Stimulated activated CD8-positive, alpha-beta memory T cell treated with anti-CD3 and anti-CD28 coated beads, Interleukin-4, amount 100 ng/mL, for 24 hours (primary cell): ENCODE data around the gene GRIK4.
A peak's percentile ranks its signal among the peaks of the same experiment; 100 is the strongest.

Experiments used
- DNase-seq: peaks from one replicate; pipeline ENCODE4 v3.0.0-alpha.2; 2020; ENCODE audit warnings: low read depth

The GRIK4 gene

DNA sequence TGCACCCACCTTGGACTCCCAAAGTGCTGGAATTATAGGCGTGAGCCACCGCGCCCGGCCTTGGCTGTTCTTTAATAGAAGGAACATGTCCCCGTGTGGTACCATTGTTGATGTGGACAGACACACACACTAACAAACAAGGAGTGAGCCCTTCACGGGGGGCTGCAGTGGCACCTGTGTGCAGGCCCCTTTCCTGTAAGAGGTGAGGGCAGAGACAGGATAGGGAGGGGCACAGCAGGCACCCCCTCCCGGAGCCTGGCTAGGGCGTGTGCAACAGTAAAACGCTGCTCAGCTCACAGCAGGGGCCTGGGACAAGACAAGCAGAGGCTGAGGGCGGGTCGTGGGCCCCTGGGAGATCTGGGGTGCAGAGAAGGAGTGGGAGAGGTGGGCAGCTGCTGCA lies 37.8 kb downstream of the GRIK4 start:
- DNase-seq, result no peak

DNA sequence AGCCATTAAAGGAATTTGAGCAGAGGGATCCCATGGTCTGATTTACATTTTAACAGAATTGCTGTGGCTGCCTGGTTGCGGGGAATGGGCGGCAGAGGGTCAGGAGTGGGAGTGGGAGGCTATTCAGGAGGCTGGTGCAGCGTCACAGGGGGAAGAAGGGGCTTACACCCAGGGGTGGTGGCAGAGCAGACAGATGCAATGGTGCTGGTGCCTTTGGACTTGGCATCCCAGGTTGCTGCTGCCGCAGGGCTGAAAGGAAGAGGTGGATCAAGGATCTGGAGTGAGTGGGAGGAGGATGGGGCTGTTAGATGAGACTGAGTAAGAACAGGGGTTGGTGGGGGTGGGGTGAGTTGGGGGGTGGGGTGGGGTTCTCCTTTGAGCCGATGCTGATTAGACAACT lies 38.5 kb downstream of the GRIK4 start:
- no peak for DNase-seq

DNA sequence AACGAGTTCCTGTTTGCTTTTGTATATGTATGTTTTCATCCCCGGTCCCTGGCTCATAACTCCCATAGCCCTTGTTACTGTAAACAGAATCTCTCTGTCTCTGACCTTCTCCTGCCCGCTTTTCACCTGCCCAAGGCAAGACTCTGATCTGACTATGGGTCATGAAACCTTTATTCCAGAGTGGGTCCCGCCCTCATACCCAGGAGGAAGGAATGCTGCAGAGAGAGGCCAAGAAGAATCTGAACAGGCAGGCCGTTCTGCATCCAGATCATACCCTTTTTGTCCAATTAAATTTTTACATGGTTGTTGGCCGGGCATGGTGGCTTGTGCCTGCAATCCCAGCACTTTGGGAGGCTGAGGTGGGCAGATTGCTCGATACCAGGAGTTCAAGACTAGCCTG lies 39.6 kb downstream of the GRIK4 start:
- DNase-seq, result no peak

DNA sequence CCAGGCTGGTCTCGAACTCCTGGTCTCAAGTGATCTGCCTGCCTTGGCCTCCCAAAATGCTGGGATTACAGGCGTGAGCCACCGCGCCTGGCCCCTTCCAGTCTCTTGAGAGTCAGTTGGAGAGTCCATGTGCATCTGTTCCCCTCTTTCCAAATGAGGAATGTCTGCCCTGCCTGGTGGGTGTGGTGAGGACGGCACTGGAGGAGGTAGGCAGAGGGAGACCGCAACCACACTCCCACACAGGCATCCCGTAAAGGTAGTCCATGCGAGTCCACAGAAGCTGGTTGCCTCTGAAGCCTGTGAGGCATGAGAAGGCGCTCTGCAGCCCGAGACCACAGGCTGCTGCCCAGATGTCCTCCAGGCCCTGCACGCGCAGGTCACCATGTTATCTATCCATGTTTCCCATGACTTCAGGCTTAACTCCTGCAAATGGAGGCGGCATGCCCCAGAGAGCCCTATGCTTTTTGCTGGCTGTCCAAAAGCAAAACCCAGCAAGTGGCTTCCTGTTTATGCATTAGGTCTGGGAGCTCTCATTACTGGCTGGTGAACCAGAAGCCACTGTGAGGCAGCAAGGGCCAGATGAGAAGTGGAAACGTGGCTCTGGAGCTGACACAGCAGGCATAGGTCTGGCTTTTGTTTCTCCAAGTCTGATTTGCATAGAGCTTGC lies 43.4 kb downstream of the GRIK4 start:
- DNase-seq, result no peak

DNA sequence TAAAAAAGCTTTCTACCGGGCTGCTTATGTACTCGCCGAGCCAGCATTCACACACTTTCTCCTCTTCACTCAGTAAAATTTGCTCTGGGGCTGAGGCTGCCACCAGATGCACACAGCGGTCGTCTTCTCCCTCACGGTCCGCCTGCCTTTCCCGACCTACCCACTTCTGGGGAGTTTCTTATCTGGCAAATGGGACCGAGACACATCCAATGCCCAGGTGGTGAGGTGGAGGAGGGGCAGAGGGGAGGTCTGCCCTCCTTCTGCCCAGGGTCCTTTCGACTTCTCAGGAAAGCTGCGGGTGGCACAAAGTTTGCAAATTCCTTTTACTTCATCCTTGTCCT lies 43.9 kb downstream of the GRIK4 start:
- no peak for DNase-seq

DNA sequence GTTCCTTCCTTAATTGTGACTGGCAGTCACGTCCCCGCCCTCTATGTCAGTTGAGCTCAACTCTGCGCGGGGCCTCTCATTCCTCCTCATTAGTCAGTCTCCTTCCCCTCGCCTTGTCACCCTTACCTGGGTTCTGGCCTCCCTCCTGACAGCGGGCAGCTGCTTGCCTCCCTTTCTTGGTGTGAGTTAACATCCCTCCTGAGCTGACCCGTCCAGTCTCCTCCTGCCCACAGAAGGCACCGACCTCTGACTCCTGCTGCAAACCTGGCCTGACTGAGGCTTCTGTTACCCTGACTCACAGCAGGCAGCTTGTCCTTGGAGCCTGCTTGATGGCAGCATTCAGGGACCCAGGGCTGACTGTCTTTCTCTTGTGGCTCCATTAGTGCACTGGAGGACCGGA lies 45.2 kb downstream of the GRIK4 start:
- no peak for DNase-seq

DNA sequence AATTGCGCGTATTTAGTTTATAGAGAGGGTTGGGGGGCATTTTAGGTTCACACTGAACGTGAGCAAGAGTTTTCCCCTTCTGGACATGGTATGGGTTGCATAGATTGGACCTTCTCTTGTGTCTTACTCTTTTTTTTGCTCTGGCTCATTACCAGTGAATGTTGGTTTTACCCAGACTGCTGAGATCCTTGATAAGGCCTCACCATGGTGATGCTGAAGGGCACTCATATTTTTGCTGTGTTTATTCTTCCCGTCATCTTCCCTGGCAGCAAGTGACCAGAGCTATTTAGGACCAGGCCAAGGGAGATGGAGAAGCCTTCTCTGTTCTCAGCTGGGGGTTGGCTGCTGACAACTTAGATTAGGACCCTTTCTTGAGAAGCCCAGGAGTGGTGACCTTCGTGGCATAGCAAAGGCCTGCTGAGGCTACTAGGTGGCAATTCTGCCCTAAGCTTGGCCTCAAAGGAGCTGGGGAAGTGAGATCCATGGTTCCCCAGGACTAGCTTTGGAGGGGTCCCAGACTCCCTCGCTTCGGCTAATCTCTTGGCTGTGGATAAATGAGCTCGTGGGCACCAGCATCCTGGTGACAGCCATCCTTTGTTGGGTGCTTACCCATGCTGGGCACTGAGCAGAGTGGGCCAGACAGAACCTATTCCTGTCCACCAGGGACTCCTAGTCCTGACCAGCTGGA lies 47.3 kb downstream of the GRIK4 start:
- DNase-seq, result no peak

DNA sequence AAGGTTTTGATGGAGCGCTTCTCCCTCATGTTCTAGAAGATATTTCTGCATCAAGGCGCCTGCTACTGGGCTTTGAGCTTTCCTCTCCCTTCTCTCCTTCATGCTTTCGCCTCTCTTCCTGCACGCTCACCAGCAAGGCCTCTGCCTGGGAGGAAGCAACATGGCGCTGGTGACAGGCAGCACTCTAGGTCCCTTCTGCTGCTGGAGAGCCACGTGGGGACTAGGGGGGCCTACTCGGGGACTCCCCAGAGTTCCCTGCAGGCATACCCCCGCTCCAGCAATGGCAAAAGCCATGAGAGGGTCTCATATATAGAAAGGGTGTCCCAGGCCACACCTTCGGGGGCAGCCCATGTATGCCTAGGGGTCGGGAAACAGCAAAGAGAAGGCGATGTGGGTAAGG lies 49.7 kb downstream of the GRIK4 start:
- no peak for DNase-seq

DNA sequence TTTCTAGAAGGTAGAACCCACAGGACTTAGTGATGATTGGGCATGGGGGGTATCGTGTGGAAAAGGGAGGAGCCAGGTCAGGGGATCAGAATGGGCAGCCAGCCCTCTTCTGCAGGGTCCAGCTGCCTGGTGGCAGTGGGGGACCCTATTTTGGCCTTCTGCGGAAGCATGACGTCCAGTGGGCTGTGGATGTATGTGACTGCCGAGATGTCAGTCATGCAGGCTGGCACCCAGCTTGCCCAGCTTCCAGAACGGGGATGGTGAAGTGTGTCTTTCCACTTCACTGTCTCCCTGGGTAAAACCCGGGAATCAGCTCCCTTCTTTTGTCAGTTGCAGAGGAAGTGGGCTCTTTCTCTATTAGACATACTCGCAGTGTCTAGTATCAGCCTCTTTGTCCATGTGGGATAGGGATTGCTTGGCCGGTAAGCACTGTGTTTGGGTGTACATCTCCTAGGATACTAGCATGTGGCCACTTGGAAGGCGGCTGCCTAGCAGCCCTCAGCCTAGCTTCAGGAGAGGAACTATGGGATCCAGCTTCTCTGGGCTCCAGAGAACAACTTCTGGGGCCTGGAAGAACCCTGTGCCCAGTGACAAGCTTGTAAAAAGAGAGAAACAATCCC lies 51.4 kb downstream of the GRIK4 start:
- DNase-seq, result no peak

DNA sequence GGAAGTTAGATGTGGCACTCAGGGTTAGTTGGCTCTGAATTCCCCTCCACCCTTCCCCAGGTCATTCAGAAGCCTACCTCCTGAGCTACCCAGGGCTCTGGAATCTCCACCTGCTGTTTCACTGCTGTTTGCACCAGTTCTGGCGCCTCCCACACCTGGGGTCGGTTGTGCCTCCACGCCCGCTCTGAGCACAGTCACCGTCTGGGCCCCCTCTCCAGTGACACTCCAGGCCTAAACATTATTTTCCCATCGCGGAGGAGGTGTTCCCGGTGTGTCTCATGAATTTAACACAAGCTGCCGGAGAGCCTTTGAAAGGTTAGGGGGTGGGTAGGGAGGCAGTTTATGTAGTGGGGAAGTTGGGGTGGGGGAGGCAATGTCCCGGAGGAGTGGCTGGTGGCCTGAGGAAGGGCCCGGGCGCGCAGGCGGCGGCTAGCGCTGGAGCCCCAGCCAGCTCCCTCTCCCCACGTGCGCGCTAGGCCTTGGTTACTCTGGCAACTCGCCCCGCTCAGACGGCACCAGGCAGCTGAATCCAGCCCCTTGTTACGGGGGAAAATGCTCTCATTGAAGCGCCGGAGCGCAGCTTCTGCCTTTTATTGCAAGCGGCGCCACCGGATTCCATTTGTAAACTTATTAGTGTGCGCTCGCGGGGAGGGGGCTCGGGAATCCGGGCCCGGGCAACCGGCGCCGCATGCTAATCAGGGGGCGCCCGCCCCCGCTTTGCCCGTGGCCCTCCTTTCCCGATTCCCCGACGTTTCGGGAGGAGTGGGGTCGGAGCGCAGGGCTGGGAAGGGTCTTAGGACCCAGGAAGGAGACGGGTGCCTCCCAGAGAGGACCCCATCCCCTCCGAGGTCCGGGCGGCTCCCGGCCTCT lies 52.4 kb downstream of the GRIK4 start:
- no peak for DNase-seq

DNA sequence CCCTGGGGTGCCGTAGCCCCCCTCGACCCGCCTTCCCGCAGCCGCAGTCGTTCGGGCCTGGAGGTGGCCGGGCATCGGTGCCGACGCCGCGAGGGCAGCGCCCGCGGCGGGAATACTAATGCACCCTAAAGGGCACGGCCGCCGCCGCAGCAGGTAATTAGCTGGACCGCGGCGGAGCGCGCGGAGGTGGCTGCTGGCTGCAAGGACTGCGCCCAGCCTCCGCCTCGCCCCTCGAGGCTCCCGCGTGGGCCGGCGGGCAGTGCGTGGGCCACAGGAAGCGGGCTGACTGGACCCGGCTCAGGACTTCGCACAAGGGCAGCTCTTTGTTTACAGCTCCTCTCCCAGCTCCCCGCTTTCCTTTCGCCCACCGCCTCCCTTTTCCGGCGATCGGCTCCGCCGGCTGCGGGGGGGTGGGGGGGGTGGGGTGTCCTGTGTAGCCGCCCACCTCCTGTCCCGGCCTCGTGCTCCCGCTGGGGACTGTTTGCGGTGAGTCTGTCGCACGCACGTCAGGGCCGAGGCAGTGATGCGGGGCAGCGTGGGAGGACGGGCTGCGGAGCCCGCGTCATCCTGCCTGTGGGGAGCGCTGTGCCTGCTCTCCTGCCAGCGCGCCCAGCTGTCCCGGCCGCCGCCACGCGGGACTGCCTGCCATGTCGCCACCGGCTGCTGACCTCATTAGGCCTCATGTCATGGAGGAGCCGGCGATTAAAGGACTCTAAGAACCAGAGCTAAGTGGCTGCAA lies 53.2 kb downstream of the GRIK4 start:
- DNase-seq, result peak; percentile 32

DNA sequence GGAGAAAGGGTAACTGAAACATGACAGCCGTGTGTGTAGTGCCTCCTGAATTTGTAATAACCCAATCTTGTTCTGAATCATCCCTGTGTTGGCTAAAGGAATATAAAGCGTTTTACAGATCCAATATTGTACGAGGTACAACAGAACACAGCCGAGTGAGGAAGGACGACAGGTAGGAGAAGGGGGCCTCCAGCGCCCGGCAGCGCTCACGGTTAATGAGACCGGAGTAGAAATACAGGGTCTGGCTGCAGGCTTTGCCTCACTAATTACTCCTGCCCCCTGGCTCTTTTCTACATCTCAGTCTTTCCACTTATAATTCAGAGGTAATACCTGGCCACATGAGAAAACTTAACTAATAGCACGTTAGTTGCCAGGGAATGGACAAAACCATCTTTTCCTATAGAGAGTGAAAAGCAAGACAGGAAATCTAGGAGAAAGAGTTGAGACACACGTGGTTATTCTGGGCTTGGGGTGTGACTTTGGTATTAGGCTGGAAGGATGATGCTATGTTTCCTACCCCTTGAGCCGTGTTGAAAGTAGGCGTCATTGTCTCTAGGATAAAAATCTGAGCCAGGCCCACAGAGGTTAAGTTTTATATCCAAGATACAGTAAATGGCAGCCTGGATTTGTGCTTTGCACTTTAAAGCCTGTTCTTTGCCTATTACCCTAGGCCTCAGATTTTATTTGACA lies 54.1 kb downstream of the GRIK4 start:
- DNase-seq, result no peak

DNA sequence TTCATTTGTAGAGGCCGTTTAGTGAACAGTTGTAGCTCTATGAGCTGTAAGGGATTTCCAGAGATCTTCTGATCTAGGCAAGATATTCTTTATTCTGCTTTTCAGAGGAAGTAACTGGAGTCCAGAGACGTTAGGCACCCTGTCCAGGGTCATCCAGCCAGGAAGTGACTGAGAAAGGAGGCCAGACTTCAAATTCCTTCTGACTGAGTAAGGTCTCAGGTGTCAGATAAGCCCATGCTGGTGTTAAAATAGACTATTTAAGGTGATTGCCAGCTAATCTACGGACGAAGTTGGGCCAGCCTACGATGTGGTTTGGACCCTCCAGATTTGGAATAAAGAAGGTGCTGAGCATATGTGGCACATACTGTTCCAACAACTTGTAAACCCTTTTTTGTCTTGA lies 54.6 kb downstream of the GRIK4 start:
- DNase-seq, result no peak

DNA sequence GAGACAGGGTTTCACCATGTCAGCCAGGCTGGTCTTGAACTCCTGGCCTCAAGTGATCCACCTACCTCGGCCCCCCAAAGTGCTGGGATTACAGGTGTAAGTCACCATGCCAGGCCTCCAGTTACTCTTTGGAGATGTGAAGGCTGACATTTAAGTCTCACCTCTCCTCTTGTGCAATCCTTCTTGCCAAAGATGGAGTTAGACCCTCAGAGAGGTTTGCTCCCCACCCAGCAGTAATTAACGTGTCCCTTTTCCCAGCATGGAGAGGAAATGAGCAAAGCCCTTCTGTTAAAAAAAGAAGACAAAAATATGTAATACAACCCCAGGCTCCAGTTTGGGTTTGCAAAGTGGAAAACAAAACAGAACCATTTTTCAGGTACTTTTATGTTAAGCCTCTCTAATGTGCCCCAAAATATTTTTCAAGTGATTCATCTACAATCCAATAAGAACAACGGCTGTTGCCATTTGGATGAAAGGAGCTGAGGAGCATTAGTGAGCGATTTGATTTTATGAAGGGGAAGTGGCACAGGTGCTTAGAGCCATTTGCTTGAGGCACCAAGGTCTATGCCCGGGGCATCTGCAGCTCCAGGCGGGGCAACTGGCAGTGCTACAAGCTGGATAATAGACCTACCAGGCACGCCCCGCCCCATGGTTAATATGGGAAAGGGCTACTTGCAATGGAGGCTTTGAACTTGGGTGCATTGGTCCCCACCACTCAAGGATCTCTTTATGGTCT lies 57.2 kb downstream of the GRIK4 start:
- DNase-seq, result no peak

DNA sequence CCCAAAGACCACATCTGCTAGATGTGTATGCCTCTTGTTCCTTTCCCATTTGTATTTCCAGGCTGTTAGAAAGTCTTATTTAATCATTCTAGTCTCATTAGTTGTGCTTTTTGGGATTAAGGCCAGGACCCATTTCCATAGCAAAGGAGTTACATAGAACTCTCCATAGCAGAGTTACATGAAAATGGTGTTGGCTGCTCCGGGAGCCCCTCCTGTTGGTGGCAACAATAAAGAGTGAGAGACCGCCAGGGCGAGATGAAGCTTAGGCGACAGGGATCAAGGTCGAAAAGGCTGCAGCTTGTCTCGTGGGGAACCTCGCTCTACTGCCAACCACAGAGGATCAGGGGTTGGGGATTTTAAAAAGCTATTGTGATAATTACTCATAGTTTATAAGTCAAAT lies 58.3 kb downstream of the GRIK4 start:
- no peak for DNase-seq

DNA sequence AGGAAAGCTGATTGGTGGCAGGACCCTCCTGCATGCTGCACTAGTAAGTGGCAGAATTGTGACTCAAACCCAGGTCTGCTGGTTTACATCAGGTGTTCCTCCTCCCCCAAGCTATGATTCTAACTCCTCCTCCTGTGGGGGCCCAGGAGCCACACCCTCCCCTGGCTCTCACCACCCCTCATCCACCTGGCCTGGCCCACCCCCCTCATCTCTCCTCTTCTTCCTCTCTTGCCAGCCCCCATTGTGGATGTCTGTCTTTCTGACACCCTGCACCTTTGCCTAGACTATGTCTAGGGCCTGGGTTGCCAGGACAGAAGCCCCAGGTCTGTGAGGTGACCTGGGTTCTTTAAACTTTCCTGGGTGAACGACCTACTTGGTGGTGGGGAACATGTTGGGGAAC lies 59.9 kb downstream of the GRIK4 start:
- no peak for DNase-seq

DNA sequence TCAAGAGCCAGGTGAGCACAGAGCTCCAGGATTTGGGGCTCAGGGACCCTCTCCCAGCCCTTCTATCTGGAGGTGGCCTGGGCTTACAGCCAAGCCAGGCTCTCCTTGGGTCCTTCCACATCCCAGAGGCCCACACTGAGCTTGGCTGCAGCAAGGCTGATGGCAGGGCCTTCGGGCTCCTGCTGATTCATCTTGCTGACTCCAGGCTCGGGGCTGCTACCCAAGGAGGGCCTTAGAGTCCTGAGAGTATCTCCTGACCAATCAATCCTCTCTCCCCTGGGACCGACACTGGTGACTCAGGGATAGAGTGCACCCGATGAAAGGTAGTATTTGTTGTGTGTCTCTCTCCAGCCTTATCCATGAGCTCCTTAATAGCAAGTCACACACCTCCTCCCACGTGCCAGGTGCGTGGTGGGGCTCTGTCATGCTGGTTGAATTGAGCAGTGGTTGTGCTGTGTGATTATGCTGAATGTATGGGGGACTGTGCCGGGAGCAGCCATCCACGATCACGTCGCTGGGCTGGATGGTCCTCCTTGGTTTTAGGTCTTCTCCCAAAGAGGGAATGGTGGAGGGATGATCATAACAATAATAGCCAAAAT lies 62.3 kb downstream of the GRIK4 start:
- no peak for DNase-seq

DNA sequence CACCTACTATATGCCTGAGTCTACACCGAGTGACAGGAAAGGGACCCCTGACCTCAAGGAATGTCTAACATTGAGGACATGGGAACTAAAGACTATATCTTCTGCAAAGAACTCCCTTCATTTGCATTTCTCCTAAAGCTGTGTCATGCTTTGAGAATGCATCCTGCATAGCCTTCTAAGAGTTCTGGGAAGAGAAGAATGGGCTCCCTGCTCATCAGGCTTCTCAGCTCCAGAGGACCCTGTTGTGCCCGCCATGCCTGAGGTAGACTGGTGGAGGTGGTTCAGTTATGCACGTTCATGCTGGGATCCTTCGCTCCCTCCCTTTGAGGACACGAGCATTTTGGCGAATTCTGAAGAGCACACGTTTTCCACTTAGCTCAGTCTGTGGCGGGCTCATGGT lies 63.3 kb downstream of the GRIK4 start:
- DNase-seq, result no peak

DNA sequence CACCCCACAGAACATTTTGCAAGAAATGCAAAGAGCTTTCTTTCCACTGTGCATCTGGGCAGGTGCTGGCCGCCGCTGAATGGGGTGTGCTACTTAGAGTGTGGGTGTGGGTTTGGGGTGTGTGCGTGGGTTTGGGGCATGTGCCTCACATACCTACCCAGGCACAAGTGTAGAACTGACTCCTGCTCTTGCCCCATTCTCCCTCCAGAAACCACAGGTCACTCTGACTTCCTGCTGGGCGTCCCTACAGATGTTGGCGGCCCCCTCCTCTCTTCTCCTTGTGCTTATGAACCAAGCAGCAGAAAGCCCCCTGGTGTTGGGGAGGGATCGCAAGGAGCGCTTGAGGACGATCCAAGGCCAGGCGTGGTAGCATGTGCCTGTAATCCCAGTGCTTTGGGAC lies 63.9 kb downstream of the GRIK4 start:
- no peak for DNase-seq

DNA sequence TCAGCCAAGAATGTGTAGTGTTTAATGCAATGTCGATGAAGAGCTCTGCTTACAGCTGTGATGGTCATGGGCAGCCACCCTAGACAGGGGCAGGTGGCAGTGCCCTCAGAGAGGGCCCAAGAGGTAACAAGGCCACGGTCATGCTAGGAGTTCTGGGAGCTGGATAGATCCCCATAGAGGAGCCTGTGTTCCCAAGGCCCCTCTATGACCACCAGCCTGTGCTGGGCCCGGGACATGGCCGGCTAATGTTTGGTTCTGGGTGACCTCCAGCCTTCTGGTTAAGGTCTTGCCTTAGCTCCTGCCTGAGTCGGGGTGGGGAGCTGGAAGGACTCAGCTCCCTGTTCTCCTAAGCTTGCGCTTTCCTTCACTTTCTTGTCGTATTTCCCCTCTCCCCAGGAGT lies 65.1 kb downstream of the GRIK4 start:
- no peak for DNase-seq
